Spinal cord (tissue), 10 donors: ENCODE data around the gene SLC22A5. TPM values are rescaled to one million over a fixed set of nuclear protein-coding genes. Genes with fewer than 3 reads are reported as not detected.

Experiments
- DNase-seq, 6 donors: peaks; one replicate each; pipeline versions ENCODE4 v3.0.0 to v3.0.0-alpha.2; 2013 to 2015; ENCODE audit warnings: low spot score in 6 of 6, low read depth in 4 of 6
- H3K27ac ChIP-seq: one replicate; pipeline ENCODE4 v1.5.1; 2013; ENCODE audit warnings: low read depth, low read length, control low read depth
- H3K27me3 ChIP-seq: one replicate; pipeline ENCODE4 v1.6.1; 2013; ENCODE audit warnings: low read length; ENCODE audit not compliant: control insufficient read depth, insufficient read depth
- H3K36me3 ChIP-seq: one replicate; pipeline ENCODE4 v1.6.1; 2013; ENCODE audit warnings: low read length; ENCODE audit not compliant: control insufficient read depth, insufficient read depth
- H3K4me1 ChIP-seq: one replicate; pipeline ENCODE4 v1.6.1; 2013; ENCODE audit warnings: low read length; ENCODE audit not compliant: control insufficient read depth, insufficient read depth
- H3K4me3 ChIP-seq: one replicate; pipeline ENCODE4 v1.5.1; 2013; ENCODE audit warnings: low read depth, low read length, control low read depth
- H3K9me3 ChIP-seq: one replicate; pipeline ENCODE4 v1.6.1; 2013; ENCODE audit warnings: low read length; ENCODE audit not compliant: control insufficient read depth, insufficient read depth
- WGBS: methylation state at CpG from one replicate; pipeline ENCODE4 v1.1.5; 2013; ENCODE audit warnings: missing lambda C conversion rate; ENCODE audit not compliant: insufficient coverage; 5-methylcytosine and 5-hydroxymethylcytosine counted together
- polyA plus RNA-seq, 2 donors: library from polyadenylated mRNA; unstranded; fragments of 120-200 nt; gene quantifications; one replicate each; pipeline ENCODE4 v1.2.1, GENCODE V29; 2013; ENCODE audit not compliant: insufficient read length in 2 of 2
- total RNA-seq, 2 donors: library from RNA; depleted of rRNA in 1 of 2; stranded (reverse); fragments of 120-200 nt in 1 of 2; fragments of >200 nt in 1 of 2; gene quantifications; one replicate each; pipeline versions ENCODE4 v1.2.3 to v1.2.4, GENCODE V29; 2013 to 2014
- donor health status: healthy.

SLC22A5 gene
- total and polyA plus RNA-seq, 4 donors = 9.3 to 12.9 (median 11.3) TPM

DNA sequence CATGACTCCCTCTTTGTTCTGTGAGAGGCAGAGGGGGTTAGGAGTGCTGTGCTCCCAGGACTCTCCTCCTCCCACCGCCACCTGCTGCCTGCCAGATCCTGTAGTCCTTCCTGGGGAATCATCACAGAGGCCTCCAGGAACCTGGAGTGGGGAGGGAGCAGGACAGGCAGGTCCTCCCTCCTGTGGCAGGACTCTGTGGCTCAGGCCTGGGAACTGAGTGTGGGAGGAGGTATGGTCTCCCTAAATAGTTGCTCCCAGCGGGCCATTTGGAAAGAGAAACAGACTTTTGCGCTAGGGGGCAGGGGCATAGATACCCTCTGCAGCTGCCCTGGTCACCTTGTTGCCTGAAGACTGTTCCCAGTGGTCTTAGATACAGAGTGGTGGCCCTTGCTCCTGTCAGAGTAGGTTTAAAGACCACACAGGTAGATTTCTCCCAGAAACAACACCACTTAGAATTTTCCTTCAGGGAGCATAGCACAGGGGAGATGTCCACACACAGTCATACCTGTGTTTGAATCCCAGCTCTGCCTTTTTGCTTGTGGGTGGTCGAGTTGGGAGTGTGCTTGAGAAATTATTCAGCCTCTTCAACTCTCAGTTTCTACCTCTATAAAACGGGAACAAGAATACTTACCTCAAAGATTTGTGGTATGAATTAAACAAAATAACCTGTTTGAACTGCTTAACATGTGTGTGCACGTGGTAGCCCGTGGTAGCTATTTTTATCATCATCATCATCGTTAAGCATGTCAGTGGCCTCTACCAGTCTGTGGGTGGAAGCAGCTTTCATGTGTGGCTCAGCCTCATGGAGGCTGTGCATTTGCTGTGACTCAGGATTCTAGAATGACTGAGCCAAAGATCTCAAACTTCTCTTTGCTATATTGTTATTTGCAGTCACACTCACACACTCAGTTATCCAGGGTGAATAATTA lies 55.8 kb downstream of the SLC22A5 start:
- Histone ChIP-seq H3K27me3 (no peaks in the 10 kb centered on the region), H3K9me3 (no peaks in the 10 kb centered on the region), H3K36me3 (peaks cover 3% of the 10 kb centered on the region), H3K27ac (no peak overlapping the region), H3K4me1 (peaks cover 32% of the 10 kb centered on the region), H3K4me3 (no peak overlapping the region)
- WGBS = 84% methylated on average over 3 of the region's 8 CpGs
- DNase-seq = no peak

DNA sequence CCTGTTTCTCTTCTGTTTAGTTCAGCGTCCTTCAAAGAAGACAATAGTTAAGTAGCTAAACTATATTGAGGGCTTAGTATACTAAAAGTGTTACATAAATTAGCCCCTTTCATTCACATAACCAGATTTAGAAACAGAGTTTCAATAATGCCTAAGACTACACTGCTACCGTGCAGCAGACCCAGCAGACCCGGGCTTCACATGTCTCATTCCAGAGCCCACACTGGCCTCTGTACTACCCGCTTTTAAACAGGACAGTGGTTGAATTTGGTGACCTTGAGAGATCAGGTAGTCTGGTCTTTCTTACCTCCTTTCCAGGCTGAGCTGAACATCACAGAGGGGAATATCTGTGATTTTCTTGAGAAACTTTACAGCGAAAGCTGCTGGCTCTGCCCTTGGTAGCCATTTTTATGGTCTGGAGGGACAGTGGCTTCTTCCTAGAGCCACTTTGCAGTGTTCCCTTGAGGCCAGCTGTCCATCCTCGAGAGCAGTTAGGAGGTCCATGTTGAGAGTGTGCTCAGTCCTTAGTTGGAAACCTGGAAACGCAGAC lies 56.5 kb downstream of the SLC22A5 start:
- Histone ChIP-seq H3K27me3 (no peaks in the 10 kb centered on the region), H3K27ac (no peak overlapping the region), H3K36me3 (peaks cover 3% of the 10 kb centered on the region), H3K4me3 (no peak overlapping the region), H3K9me3 (no peaks in the 10 kb centered on the region), H3K4me1 (peaks cover 28% of the 10 kb centered on the region)
- DNase-seq = no peak
- WGBS = 93% methylated on average over 3 of the region's 7 CpGs

DNA sequence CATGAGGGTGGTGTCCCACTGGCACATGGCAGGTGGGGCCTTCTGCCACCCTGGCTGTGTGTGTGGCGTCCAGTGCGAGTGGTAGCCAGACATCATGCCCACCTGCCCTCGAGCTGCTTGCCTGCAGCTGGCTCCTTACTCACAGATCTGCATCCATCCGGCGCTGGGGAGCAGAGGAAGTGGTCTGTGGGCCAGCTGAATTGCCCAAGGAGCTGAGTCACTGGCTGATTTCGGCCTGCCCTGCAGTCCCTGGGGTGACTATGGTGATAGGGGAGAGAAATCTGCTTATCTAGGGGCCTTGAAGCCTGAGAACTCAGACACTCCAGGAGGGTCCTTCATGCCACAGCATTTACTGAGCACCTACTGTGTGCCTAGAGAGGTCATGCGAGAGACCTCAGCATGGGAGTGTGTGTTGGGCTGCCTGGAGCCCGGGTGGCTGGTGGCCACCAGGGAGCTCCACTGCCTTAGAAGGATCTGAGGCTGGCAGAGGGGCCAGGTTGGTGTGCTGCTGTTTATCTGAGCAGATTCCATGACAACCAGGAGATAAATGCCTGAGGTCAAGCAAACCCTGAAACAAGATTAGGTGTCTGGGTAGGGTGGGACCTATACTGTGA lies 57.1 kb downstream of the SLC22A5 start:
- Histone ChIP-seq H3K27ac (peak overlapping the region; percentile 1), H3K27me3 (no peaks in the 10 kb centered on the region), H3K4me3 (no peak overlapping the region), H3K9me3 (no peaks in the 10 kb centered on the region), H3K4me1 (peaks cover 28% of the 10 kb centered on the region), H3K36me3 (peaks cover 3% of the 10 kb centered on the region)
- WGBS = 86% methylated on average over 8 of the region's 8 CpGs
- DNase-seq = no peak

GRCh38 chr5:132427281-132428146 lies 58.0 kb downstream of the SLC22A5 start:
- peak overlapping the region; percentile 21 for H3K27ac ChIP-seq
- no peaks in the 10 kb centered on the region for H3K27me3 ChIP-seq
- peaks cover 3% of the 10 kb centered on the region for H3K36me3 ChIP-seq
- no peaks in the 10 kb centered on the region for H3K9me3 ChIP-seq
- WGBS = 30% methylated on average over 6 of the region's 6 CpGs
- peak in 2 of 6 donors; percentile 50 to 71 for DNase-seq
- no peak overlapping the region for H3K4me3 ChIP-seq
- peaks cover 28% of the 10 kb centered on the region for H3K4me1 ChIP-seq

DNA sequence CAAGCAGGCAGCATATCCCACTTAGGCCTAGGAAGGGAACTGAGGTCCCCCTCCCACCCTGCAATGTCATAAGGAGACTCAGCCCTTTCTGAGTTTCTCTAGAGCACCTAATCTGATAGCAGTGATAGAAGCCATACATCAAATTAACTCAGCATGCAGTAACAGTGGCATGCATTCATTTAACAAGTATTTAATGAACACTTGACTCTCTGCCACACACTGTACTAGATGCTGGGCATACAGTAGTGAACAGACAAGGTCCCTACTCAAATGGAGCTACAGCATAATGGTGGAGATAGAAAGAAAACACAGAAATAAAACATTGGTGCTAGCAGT lies 58.6 kb downstream of the SLC22A5 start:
- Histone ChIP-seq H3K36me3 (no peaks in the 10 kb centered on the region), H3K4me1 (peaks cover 28% of the 10 kb centered on the region), H3K27me3 (no peaks in the 10 kb centered on the region), H3K9me3 (no peaks in the 10 kb centered on the region), H3K4me3 (no peak overlapping the region), H3K27ac (peak overlapping the region; percentile 17)
- peak in 1 of 6 donors; percentile 44 for DNase-seq

DNA sequence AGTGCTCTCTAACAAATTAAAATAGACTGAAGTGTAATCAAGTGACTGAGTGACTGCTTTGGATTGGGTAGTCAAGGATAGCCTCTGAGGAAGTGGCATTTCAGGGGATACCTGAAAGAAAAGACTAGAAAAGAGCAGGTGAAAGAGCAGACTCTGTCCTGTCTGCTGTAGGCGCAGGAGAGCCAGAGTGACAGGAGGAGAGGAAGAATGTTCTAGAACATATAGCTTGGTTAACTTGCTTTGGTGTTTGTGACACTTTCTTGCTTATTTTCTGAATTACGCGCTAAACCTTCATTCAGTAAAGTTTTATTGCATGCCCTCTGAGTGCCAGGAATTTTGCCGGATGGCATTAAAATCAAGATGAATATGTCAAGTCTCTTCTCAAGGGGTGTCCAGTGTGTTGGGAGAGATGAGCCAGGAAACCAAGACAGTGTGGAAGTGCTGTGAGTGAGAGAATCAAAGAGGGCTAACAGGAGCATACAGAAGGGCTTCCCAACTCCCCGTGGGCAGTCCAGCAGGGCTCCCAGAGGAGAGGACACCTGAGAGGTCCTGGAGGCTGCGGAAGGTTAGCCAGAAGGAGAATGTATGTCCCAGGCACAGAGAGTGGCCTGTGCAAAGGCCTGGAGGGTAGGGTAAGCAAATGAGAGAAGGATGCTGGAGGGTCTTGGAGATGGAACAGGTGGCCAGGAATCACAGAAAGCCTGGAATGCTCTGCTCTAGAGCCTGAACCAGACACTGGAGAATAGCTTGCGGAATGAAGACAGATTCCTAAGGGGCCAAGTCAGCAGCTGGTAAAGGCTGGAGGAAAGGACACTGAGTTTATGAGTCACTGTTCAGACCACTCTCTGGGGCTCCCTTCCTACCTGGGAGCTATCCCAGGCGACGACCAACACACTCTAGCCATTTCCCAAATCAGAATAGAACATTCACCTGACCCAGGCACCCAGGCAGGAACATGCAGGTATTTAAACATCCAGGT lies 59.3 kb downstream of the SLC22A5 start:
- Histone ChIP-seq H3K27ac (no peak overlapping the region), H3K4me3 (no peak overlapping the region), H3K4me1 (peaks cover 28% of the 10 kb centered on the region), H3K9me3 (no peaks in the 10 kb centered on the region), H3K27me3 (no peaks in the 10 kb centered on the region), H3K36me3 (no peaks in the 10 kb centered on the region)
- 90% methylated on average over 9 of the region's 9 CpGs for WGBS
- no peak for DNase-seq

DNA sequence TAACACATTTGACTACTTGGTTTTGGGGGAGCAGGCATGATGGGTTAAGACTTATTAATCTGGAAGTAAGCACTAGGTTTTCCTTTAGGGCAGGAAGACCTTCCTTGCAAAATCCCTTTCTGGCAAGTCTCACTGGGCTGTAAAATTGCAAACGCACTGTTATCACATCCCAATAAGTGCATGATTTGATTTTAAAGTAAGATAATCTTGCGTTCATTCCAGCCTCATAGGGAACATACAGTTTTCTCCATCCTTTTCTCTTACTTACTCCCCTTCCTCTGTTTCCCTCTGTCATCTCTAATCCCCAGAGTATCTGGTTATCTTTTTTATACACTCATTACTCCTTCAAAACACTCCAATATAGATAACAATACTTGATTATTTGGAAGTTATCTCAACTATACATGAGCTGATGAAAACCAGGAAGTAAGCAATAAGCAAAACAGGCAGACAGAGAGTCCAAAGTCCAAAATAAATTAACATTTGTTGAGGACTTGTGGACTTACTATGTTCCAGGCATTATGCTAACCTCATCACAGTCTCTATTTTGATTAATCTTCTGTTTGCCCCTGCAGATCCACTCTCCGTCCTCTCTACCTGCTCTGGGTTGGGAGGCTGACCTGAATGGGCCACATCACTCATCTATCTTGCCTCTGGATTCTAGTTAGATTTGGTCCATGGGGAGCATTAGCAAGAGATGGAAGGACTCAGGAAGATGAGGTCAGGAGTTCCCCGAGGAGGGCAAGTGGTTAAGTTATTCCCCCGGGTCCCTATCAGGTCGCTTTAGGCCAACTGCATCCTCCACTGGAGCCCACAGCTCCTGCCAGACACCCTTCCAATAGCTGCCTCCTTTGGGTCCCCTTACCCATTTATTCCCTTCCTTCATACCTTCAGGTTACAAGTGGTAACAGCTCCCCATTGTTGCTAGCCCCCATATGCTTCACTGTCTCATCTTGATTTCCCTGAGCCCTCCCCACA lies 60.2 kb downstream of the SLC22A5 start:
- WGBS = 95% methylated on average over 4 of the region's 6 CpGs
- H3K36me3 ChIP-seq = no peaks in the 10 kb centered on the region
- H3K4me1 ChIP-seq = peaks cover 30% of the 10 kb centered on the region
- no peaks in the 10 kb centered on the region for H3K27me3 ChIP-seq
- H3K9me3 ChIP-seq = no peaks in the 10 kb centered on the region
- H3K4me3 ChIP-seq = no peak overlapping the region
- no peak for DNase-seq
- no peak overlapping the region for H3K27ac ChIP-seq

GRCh38 chr5:132430746-132431145 lies 61.2 kb downstream of the SLC22A5 start:
- Histone ChIP-seq H3K9me3 (no peaks in the 10 kb centered on the region), H3K27ac (no peak overlapping the region), H3K4me1 (peaks cover 33% of the 10 kb centered on the region), H3K36me3 (no peaks in the 10 kb centered on the region), H3K27me3 (no peaks in the 10 kb centered on the region), H3K4me3 (no peak overlapping the region)
- 100% methylated on average over 1 of the region's 3 CpGs for WGBS
- DNase-seq = no peak
